Endothelial cell (in vitro differentiated cells): Measurements from ENCODE around the gene TMED6. TPM values are rescaled to one million over a fixed set of nuclear protein-coding genes. Genes with fewer than 3 reads are reported as not detected.

Experiments
- DNase-seq: peaks from one replicate; pipeline ENCODE4 v3.0.0; 2021; ENCODE audit warnings: low spot score
- H3K27ac Mint-ChIP-seq: one replicate; pipeline ENCODE4 v1.8.0; 2021; ENCODE audit warnings: mixed read lengths, inconsistent platforms; ENCODE audit not compliant: unreplicated experiment
- H3K27me3 Mint-ChIP-seq: one replicate; pipeline ENCODE4 v1.8.0; 2021; ENCODE audit warnings: mild to moderate bottlenecking, moderate library complexity, mixed read lengths, inconsistent platforms; ENCODE audit not compliant: unreplicated experiment
- H3K36me3 Mint-ChIP-seq: one replicate; pipeline ENCODE4 v1.8.0; 2021; ENCODE audit warnings: mild to moderate bottlenecking, low read depth, mixed read lengths, inconsistent platforms; ENCODE audit not compliant: unreplicated experiment
- H3K4me1 Mint-ChIP-seq: one replicate; pipeline ENCODE4 v1.8.0; 2021; ENCODE audit warnings: mild to moderate bottlenecking, mixed read lengths, inconsistent platforms; ENCODE audit not compliant: unreplicated experiment
- H3K4me3 Mint-ChIP-seq: one replicate; pipeline ENCODE4 v1.8.0; 2021; ENCODE audit warnings: mild to moderate bottlenecking, mixed read lengths, inconsistent platforms; ENCODE audit not compliant: unreplicated experiment
- H3K9me3 Mint-ChIP-seq: one replicate; pipeline ENCODE4 v1.8.0; 2021; ENCODE audit warnings: mixed read lengths, inconsistent platforms; ENCODE audit not compliant: unreplicated experiment
- CTCF ChIP-seq: fragments of 200-600 bp; sonication (generic); IDR thresholded peaks from one replicate; pipeline ENCODE4 v1.5.0; 2021; ENCODE audit warnings: antibody characterized with exemption; ENCODE audit not compliant: unreplicated experiment
- total RNA-seq: library from RNA; stranded (reverse); fragmentation: NEBNext Ultra II Directional; extraction: Animal tissue kit (Norgen Biotek cat#: 25700); gene quantifications from one replicate; pipeline ENCODE4 v1.2.1, GENCODE V29; 2021; ENCODE audit not compliant: unreplicated experiment

Gene TMED6
- total RNA-seq, 1 donor from 2014 or later = 1.2 TPM

GRCh38 chr16:69381231-69381630 lies 29.6 kb upstream of the TMED6 start:
- DNase-seq = no peak
- peaks cover 2% of the 10 kb centered on the region for H3K27me3 Mint-ChIP-seq
- H3K9me3 Mint-ChIP-seq = no peaks in the 10 kb centered on the region
- peaks cover 11% of the 10 kb centered on the region for H3K4me1 Mint-ChIP-seq
- H3K4me3 Mint-ChIP-seq = no peak overlapping the region
- TF ChIP-seq CTCF = no peak
- H3K36me3 Mint-ChIP-seq = peaks cover 21% of the 10 kb centered on the region
- no peak overlapping the region for H3K27ac Mint-ChIP-seq

GRCh38 chr16:69378760-69379159 lies 27.2 kb upstream of the TMED6 start:
- no peaks in the 10 kb centered on the region for H3K9me3 Mint-ChIP-seq
- no peak overlapping the region for H3K4me3 Mint-ChIP-seq
- H3K27me3 Mint-ChIP-seq = no peaks in the 10 kb centered on the region
- TF ChIP-seq CTCF = no peak
- no peak overlapping the region for H3K27ac Mint-ChIP-seq
- no peak for DNase-seq
- peaks cover 20% of the 10 kb centered on the region for H3K36me3 Mint-ChIP-seq
- peaks cover 1% of the 10 kb centered on the region for H3K4me1 Mint-ChIP-seq

DNA sequence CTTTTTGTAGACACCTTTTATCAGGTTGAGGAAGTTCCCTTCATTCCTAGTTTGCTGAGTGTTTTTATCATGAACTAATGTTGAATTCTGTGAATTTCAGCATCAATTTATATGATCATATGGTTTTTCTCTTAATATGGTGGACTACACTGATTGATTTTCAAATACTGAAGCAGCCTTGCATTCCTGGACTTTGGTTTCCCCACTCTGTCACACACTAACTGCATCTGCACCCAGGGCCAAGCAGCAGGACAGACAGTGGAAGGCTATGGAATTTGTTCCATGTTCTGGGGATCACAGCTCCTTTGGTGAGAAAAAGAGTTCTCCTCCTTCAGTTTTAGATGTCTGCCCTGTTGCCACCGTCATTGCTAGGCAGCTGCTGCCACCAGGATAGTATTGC lies 26.4 kb upstream of the TMED6 start:
- Mint-ChIP-seq H3K4me3 (no peak overlapping the region), H3K4me1 (peaks cover 9% of the 10 kb centered on the region), H3K36me3 (peaks cover 20% of the 10 kb centered on the region), H3K9me3 (no peaks in the 10 kb centered on the region), H3K27me3 (no peaks in the 10 kb centered on the region), H3K27ac (no peak overlapping the region)
- no peak for DNase-seq
- TF ChIP-seq CTCF = no peak

DNA sequence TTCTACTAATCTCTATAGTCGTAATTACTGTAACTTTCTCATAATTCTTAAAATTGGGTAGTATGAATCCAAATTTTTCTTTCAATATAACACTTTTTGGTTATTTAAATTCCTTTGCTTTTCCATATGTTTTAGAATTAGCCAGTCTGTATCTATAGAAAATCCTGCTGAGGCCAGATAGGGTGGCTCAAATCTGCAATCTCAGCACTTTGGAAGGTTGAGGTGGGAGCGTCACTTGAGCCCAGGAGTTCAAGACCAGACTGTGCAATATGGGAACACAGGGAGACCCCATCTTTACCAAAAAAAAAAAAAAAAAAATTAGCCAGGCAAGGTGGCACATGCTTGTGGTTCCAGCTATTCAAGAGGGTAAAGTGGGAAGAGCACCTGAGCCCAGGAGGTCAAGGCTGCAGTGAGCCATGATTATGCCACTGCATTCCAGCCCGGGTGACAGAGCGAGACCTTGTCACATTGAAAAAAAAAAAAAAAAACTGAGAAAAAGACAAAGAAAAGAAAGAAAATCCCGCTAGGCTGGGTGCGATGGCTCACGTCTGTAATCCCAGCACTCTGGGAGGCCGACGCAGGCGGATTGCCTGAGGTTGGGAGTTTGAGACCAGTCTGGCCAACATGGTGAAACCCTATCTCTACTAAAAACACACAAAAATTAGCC lies 24.9 kb upstream of the TMED6 start:
- H3K36me3 Mint-ChIP-seq = peaks cover 11% of the 10 kb centered on the region
- no peak overlapping the region for H3K27ac Mint-ChIP-seq
- H3K4me3 Mint-ChIP-seq = no peak overlapping the region
- peaks cover 22% of the 10 kb centered on the region for H3K4me1 Mint-ChIP-seq
- no peak for TF ChIP-seq CTCF
- peaks cover 3% of the 10 kb centered on the region for H3K27me3 Mint-ChIP-seq
- H3K9me3 Mint-ChIP-seq = no peaks in the 10 kb centered on the region
- no peak for DNase-seq

DNA sequence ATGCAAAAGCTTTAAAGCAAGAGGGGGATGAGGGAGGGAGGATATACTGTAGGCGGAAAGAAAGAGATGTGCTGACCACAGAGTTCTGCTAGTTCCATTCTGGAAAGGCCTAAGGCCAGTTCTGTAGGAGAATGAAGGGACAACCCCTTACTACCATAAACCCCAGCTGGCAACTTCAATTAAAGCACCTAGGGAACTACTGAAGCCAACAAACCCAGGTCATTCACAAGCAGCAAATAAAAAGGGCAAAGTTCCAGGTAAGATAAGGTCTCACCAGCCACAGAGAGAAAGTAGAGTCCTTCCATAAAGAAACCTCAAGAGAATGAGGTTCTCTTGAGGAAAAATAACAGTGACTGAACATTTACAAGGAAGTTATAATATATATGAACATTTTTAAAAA lies 21.4 kb upstream of the TMED6 start:
- H3K27ac Mint-ChIP-seq = peak overlapping the region; percentile 26
- no peak for TF ChIP-seq CTCF
- H3K36me3 Mint-ChIP-seq = peaks cover 22% of the 10 kb centered on the region
- H3K4me3 Mint-ChIP-seq = no peak overlapping the region
- H3K4me1 Mint-ChIP-seq = peaks cover 41% of the 10 kb centered on the region
- no peaks in the 10 kb centered on the region for H3K9me3 Mint-ChIP-seq
- peaks cover 3% of the 10 kb centered on the region for H3K27me3 Mint-ChIP-seq
- DNase-seq = no peak
